MCF 10A (cell line): ENCODE results near the gene CERS6. TPM values are rescaled to one million over a fixed set of nuclear protein-coding genes. Genes with fewer than 3 reads are reported as not detected.
A peak's percentile ranks its signal among the peaks of the same experiment; 100 is the strongest.

ENCODE experiments used
- BruUV-seq: library from RNA; stranded (reverse); fragments of 400-500 nt; replicated peaks from 2 replicates; lab custom pipeline; 2021; lab: Mats Ljungman, UMichigan
- CTCF ChIA-PET: fragments of 300-600 bp; sonication (Branson Sonifier 250); formaldehyde crosslinking; extraction: SDS; loops from one replicate; lab custom pipeline; 2021; ENCODE audit warnings: antibody characterized with exemption, inconsistent platforms; lab: Yijun Ruan, JAX
- POLR2A ChIA-PET: fragments of 300-600, 350-650 bp; sonication (Branson Sonifier 250); formaldehyde crosslinking; extraction: SDS; loops from one replicate; lab custom pipeline; 2020; ENCODE audit warnings: antibody characterized with exemption, inconsistent platforms; lab: Yijun Ruan, JAX
- DNase-seq: peaks from one replicate; pipeline ENCODE4 v3.0.0-alpha.2; 2018; ENCODE audit not compliant: unreplicated experiment
- H3K27ac Mint-ChIP-seq: one replicate; pipeline ENCODE4 v1.8.0; 2022; ENCODE audit warnings: mild to moderate bottlenecking, low read depth, mixed read lengths; ENCODE audit not compliant: unreplicated experiment
- H3K27me3 Mint-ChIP-seq: one replicate; pipeline ENCODE4 v1.8.0; 2022; ENCODE audit warnings: mixed read lengths; ENCODE audit not compliant: insufficient read depth, unreplicated experiment
- H3K36me3 Mint-ChIP-seq: one replicate; pipeline ENCODE4 v1.8.0; 2022; ENCODE audit warnings: mild to moderate bottlenecking, moderate library complexity, mixed read lengths; ENCODE audit not compliant: insufficient read depth, unreplicated experiment
- H3K4me1 Mint-ChIP-seq: one replicate; pipeline ENCODE4 v1.8.0; 2022; ENCODE audit warnings: mixed read lengths; ENCODE audit not compliant: insufficient read depth, unreplicated experiment
- H3K4me3 Mint-ChIP-seq: one replicate; pipeline ENCODE4 v1.8.0; 2022; ENCODE audit warnings: mild to moderate bottlenecking, moderate library complexity, mixed read lengths; ENCODE audit not compliant: unreplicated experiment
- H3K9me3 Mint-ChIP-seq: one replicate; pipeline ENCODE4 v1.8.0; 2022; ENCODE audit warnings: mixed read lengths; ENCODE audit not compliant: unreplicated experiment
- CTCF ChIP-seq: fragments of 200-600 bp; IDR thresholded peaks from one replicate; pipeline ENCODE4 v1.8.0; 2022; ENCODE audit warnings: antibody characterized with exemption, mild to moderate bottlenecking; ENCODE audit not compliant: unreplicated experiment
- intact Hi-C: fragments of 100-400 bp; cut with micrococcal nuclease; formaldehyde crosslinking; loops from 2 replicates; pipeline ENCODE4 v1.14.1; 2022
- total RNA-seq: library from RNA; stranded (reverse); gene quantifications from 2 replicates; pipeline ENCODE4 v1.2.3, GENCODE V29; 2022

The CERS6 gene
- total RNA-seq, 1 experiment from 2014 or later: 27.4 TPM

DNA sequence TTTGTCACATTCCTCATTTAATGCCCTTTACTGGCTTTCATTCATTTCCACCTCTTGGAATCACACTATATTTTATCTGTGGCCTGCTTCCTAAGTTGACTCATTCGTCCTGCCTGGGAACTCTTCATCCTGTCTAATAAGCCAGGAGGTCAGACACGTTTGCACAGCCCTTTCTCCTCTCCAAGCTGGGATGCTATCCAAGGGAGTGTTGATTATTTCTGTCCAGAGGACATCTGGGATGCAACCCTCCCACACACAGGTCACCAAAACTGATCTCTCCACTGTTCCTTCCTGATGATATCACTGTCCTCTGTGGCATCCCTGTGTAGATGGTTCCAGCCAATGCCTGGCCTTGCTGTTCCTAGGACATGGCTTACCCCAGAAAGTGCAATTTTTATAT lies 266.5 kb downstream of the CERS6 start:
- POLR2A ChIA-PET: no interaction called here
- Mint-ChIP-seq H3K4me3 (no peak overlapping the region), H3K36me3 (peaks cover 10% of the 10 kb centered on the region), H3K4me1 (peaks cover 12% of the 10 kb centered on the region), H3K9me3 (no peaks in the 10 kb centered on the region), H3K27me3 (no peaks in the 10 kb centered on the region), H3K27ac (peak overlapping the region; percentile 15)
- no TSS peak for BruUV-seq
- intact Hi-C loops: no loop called here
- TF ChIP-seq CTCF: no peak
- peak; percentile 17 for DNase-seq
- CTCF ChIA-PET: no interaction called here

- H3K36me3 Mint-ChIP-seq: peaks cover 5% of the 10 kb centered on the region
- intact Hi-C loops: no loop called here
- no peak overlapping the region for H3K27ac Mint-ChIP-seq
- CTCF ChIA-PET: interaction anchor here (0.7 kb wide), 1 partner anchor 108 kb away, joined by 3 read pairs; no protein-coding TSS in a partner anchor
- BruUV-seq: no TSS peak
- H3K4me1 Mint-ChIP-seq: peaks cover 8% of the 10 kb centered on the region
- H3K4me3 Mint-ChIP-seq: no peak overlapping the region
- no peak for DNase-seq
- H3K27me3 Mint-ChIP-seq: no peaks in the 10 kb centered on the region
- POLR2A ChIA-PET: no interaction called here
- H3K9me3 Mint-ChIP-seq: no peaks in the 10 kb centered on the region
- no peak for TF ChIP-seq CTCF
Observed at GRCh38 chr2:168723275-168723899, 267.3 kb downstream of the CERS6 start.

- no peak for DNase-seq
- CTCF ChIA-PET: no interaction called here
- intact Hi-C loops: no loop called here
- Mint-ChIP-seq H3K27ac (no peak overlapping the region), H3K36me3 (peaks cover 15% of the 10 kb centered on the region), H3K4me1 (peaks cover 16% of the 10 kb centered on the region), H3K27me3 (no peaks in the 10 kb centered on the region), H3K9me3 (no peaks in the 10 kb centered on the region), H3K4me3 (no peak overlapping the region)
- TF ChIP-seq CTCF: no peak
- BruUV-seq: no TSS peak
- POLR2A ChIA-PET: no interaction called here
Observed at GRCh38 chr2:168726375-168726774, 270.3 kb downstream of the CERS6 start.

GRCh38 chr2:168727904-168728470 lies 271.9 kb downstream of the CERS6 start:
- BruUV-seq: no TSS peak
- Mint-ChIP-seq H3K36me3 (peaks cover 15% of the 10 kb centered on the region), H3K4me1 (peaks cover 16% of the 10 kb centered on the region), H3K4me3 (no peak overlapping the region), H3K27me3 (no peaks in the 10 kb centered on the region), H3K27ac (no peak overlapping the region), H3K9me3 (no peaks in the 10 kb centered on the region)
- no peak for TF ChIP-seq CTCF
- ChIA-PET POLR2A (no interaction called here), CTCF (no interaction called here)
- intact Hi-C loops: no loop called here
- DNase-seq: no peak
